ENCODE data around the gene ARHGEF4. TPM values are rescaled to one million over a fixed set of nuclear protein-coding genes. Genes with fewer than 3 reads are reported as not detected.
A peak's percentile ranks its signal among the peaks of the same experiment; 100 is the strongest.

ARHGEF4 gene
- total RNA-seq, 1 donor from 2014 or later = 16.4 TPM

- DNase-seq (ENCODE audit: low spot score) = no peak
Observed at GRCh38 chr2:130918393-130918792, 81.7 kb downstream of the ARHGEF4 start.

GRCh38 chr2:130920415-130921163 lies 83.9 kb downstream of the ARHGEF4 start:
- DNase-seq (ENCODE audit: low spot score) = peak; percentile 63

- DNase-seq (ENCODE audit: low spot score) = no peak
Observed at GRCh38 chr2:130921164-130921476, 84.4 kb downstream of the ARHGEF4 start.

GRCh38 chr2:130922417-130922816 lies 85.7 kb downstream of the ARHGEF4 start:
- no peak for DNase-seq (ENCODE audit: low spot score)

GRCh38 chr2:130928385-130928784 lies 91.7 kb downstream of the ARHGEF4 start:
- DNase-seq (ENCODE audit: low spot score) = no peak

- DNase-seq (ENCODE audit: low spot score) = no peak
Observed at GRCh38 chr2:130930740-130931659, 94.3 kb downstream of the ARHGEF4 start.

- no peak for DNase-seq (ENCODE audit: low spot score)
Observed at GRCh38 chr2:130933501-130933900, 96.8 kb downstream of the ARHGEF4 start.

GRCh38 chr2:130936451-130936850 lies 99.7 kb downstream of the ARHGEF4 start:
- DNase-seq (ENCODE audit: low spot score) = no peak

- no peak for DNase-seq (ENCODE audit: low spot score)
Observed at GRCh38 chr2:130947967-130948366, 111.3 kb downstream of the ARHGEF4 start.

- DNase-seq (ENCODE audit: low spot score) = no peak
Observed at GRCh38 chr2:130949954-130950353, 113.2 kb downstream of the ARHGEF4 start.

GRCh38 chr2:130951018-130951417 lies 114.3 kb downstream of the ARHGEF4 start:
- no peak for DNase-seq (ENCODE audit: low spot score)

GRCh38 chr2:130954873-130955272 lies 118.2 kb downstream of the ARHGEF4 start:
- DNase-seq (ENCODE audit: low spot score) = no peak

GRCh38 chr2:130957915-130958314 lies 121.2 kb downstream of the ARHGEF4 start:
- DNase-seq (ENCODE audit: low spot score) = no peak

- no peak for DNase-seq (ENCODE audit: low spot score)
Observed at GRCh38 chr2:130963196-130963848, 126.6 kb downstream of the ARHGEF4 start.

- no peak for DNase-seq (ENCODE audit: low spot score)
Observed at GRCh38 chr2:130963849-130964793, 127.4 kb downstream of the ARHGEF4 start.

GRCh38 chr2:130964931-130965330 lies 128.2 kb downstream of the ARHGEF4 start:
- DNase-seq (ENCODE audit: low spot score) = no peak

GRCh38 chr2:130966149-130966774 lies 129.5 kb downstream of the ARHGEF4 start:
- DNase-seq (ENCODE audit: low spot score) = no peak

- DNase-seq (ENCODE audit: low spot score) = no peak
Observed at GRCh38 chr2:130966775-130967490, 130.2 kb downstream of the ARHGEF4 start.

- no peak for DNase-seq (ENCODE audit: low spot score)
Observed at GRCh38 chr2:130972410-130972809, 135.7 kb downstream of the ARHGEF4 start.

GRCh38 chr2:130975729-130976128 lies 139.0 kb downstream of the ARHGEF4 start:
- no peak for DNase-seq (ENCODE audit: low spot score)

All from ureter (tissue), 1 donor.